ENCODE data around the gene MRPS16. TPM values are rescaled to one million over a fixed set of nuclear protein-coding genes. Genes with fewer than 3 reads are reported as not detected.

Gene MRPS16
- total and polyA plus RNA-seq, 9 of the 15 experiments (the other 6 are each of a cell fraction or from before 2014, with no cell fraction given), result 65.0 to 239 (median 146) TPM

- TF ChIP-seq ZNF592 (IDR thresholded peaks at IDR 0.05), result 0 out of 2 replicates have a peak, but pooled peaks have one; percentile 39
- TF ChIP-seq, protein P1, sequence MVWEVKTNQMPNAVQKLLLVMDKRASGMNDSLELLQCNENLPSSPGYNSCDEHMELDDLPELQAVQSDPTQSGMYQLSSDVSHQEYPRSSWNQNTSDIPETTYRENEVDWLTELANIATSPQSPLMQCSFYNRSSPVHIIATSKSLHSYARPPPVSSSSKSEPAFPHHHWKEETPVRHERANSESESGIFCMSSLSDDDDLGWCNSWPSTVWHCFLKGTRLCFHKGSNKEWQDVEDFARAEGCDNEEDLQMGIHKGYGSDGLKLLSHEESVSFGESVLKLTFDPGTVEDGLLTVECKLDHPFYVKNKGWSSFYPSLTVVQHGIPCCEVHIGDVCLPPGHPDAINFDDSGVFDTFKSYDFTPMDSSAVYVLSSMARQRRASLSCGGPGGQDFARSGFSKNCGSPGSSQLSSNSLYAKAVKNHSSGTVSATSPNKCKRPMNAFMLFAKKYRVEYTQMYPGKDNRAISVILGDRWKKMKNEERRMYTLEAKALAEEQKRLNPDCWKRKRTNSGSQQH (CRISPR knock-in tag; IDR thresholded peaks at IDR 0.05), result no peak
- no peak for TF ChIP-seq GATA2 (CRISPR knock-in tag; IDR thresholded peaks at IDR 0.05)
- TF ChIP-seq SRF (CRISPR knock-in tag; IDR thresholded peaks at IDR 0.05), result 0 out of 4 replicates have a peak, but pooled peaks of 1 of the 2 experiments have one; percentile 29
- TF ChIP-seq CHD1 (IDR thresholded peaks at IDR 0.05; ENCODE audit: low read length), result peak; percentile 28
- TF ChIP-seq RBM25 (IDR thresholded peaks at IDR 0.05; ENCODE audit: low read depth, low read length, severe bottlenecking), result no peak
- TF ChIP-seq, protein P2, sequence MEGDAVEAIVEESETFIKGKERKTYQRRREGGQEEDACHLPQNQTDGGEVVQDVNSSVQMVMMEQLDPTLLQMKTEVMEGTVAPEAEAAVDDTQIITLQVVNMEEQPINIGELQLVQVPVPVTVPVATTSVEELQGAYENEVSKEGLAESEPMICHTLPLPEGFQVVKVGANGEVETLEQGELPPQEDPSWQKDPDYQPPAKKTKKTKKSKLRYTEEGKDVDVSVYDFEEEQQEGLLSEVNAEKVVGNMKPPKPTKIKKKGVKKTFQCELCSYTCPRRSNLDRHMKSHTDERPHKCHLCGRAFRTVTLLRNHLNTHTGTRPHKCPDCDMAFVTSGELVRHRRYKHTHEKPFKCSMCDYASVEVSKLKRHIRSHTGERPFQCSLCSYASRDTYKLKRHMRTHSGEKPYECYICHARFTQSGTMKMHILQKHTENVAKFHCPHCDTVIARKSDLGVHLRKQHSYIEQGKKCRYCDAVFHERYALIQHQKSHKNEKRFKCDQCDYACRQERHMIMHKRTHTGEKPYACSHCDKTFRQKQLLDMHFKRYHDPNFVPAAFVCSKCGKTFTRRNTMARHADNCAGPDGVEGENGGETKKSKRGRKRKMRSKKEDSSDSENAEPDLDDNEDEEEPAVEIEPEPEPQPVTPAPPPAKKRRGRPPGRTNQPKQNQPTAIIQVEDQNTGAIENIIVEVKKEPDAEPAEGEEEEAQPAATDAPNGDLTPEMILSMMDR (IDR thresholded peaks at IDR 0.05 in 2 of 3, conservative IDR thresholded peaks at IDR 0.05 in 1 of 3; ENCODE audit: insufficient read depth in 2 of 3, low read depth in 1 of 3, low read length in 3 of 3), result peak; percentile 41 to 71 (median 58); a peak in 4 of 6 replicates
Observed at GRCh38 chr10:73253225-73253555, 746 bp upstream of the MRPS16 start (continued).
